Suprapubic skin (tissue), 4 donors: ENCODE data around the gene EYA3. TPM values are rescaled to one million over a fixed set of nuclear protein-coding genes. Genes with fewer than 3 reads are reported as not detected.
"Not testable (repeated sequence)": the region's sequence is repeated elsewhere in the genome, so short reads cannot be mapped to it uniquely, and the experiment has no call there.

Source experiments
- DNase-seq, 2 donors: peaks; one replicate each; pipeline ENCODE4 v3.0.0-alpha.2; 2019; ENCODE audit warnings: low spot score in 2 of 2
- H3K27ac ChIP-seq: fragments of 200-600 bp; sonication (generic); one replicate; pipeline ENCODE4 v1.5.1; 2019
- H3K27me3 ChIP-seq: fragments of 200-600 bp; sonication (generic); one replicate; pipeline ENCODE4 v1.5.1; 2019
- H3K36me3 ChIP-seq: fragments of 200-600 bp; sonication (generic); one replicate; pipeline ENCODE4 v1.5.1; 2019
- H3K4me1 ChIP-seq: fragments of 200-600 bp; sonication (generic); one replicate; pipeline ENCODE4 v1.5.1; 2019
- H3K4me3 ChIP-seq: fragments of 200-600 bp; sonication (generic); one replicate; pipeline ENCODE4 v1.5.1; 2019; ENCODE audit warnings: mild to moderate bottlenecking
- H3K9me3 ChIP-seq: fragments of 200-600 bp; sonication (generic); one replicate; pipeline ENCODE4 v1.5.1; 2019
- EP300 ChIP-seq: sonication (generic); formaldehyde crosslinking; IDR thresholded peaks from one replicate; pipeline ENCODE4 v1.6.1; 2017; ENCODE audit warnings: antibody characterized with exemption
- POLR2A ChIP-seq, 2 donors: fragments of 450-650 bp; IDR thresholded peaks; one replicate each; pipeline ENCODE4 v1.6.1; 2017; ENCODE audit warnings: antibody characterized with exemption in 2 of 2, mild to moderate bottlenecking in 2 of 2, moderate library complexity in 2 of 2
- POLR2AphosphoS5 ChIP-seq, 3 donors: sonication (generic); formaldehyde crosslinking; IDR thresholded peaks; one replicate each; pipeline ENCODE4 v1.6.1; 2017; ENCODE audit warnings: antibody characterized with exemption in 3 of 3
- WGBS: methylation state at CpG from one replicate; pipeline ENCODE4 v1.1.5; 2018; 5-methylcytosine and 5-hydroxymethylcytosine counted together
- total RNA-seq, 4 donors: library from RNA; depleted of rRNA; stranded (reverse); fragments of >200 nt; gene quantifications; one replicate each; pipeline ENCODE4 v1.1.0, GENCODE V29; 2016
- TF ChIP-seq, protein P1 (sequence below), 2 donors: fragments of 200-600 bp in 1 of 2; fragments of 450-650 bp in 1 of 2; sonication (generic) in 1 of 2; IDR thresholded peaks; one replicate each; pipeline ENCODE4 v1.5.1; 2016 to 2019; ENCODE audit warnings: antibody characterized with exemption in 2 of 2, mild to moderate bottlenecking in 1 of 2, moderate library complexity in 1 of 2

EYA3 gene
- total RNA-seq, 4 donors from 2014 or later: 15.4 to 20.3 (median 17.2) TPM

GRCh38 chr1:28002600-28002999 lies 85.8 kb downstream of the EYA3 start:
- TF ChIP-seq POLR2A (IDR thresholded peaks at IDR 0.05): no peak
- no peak for TF ChIP-seq POLR2AphosphoS5 (IDR thresholded peaks at IDR 0.05)
- TF ChIP-seq, protein P1, sequence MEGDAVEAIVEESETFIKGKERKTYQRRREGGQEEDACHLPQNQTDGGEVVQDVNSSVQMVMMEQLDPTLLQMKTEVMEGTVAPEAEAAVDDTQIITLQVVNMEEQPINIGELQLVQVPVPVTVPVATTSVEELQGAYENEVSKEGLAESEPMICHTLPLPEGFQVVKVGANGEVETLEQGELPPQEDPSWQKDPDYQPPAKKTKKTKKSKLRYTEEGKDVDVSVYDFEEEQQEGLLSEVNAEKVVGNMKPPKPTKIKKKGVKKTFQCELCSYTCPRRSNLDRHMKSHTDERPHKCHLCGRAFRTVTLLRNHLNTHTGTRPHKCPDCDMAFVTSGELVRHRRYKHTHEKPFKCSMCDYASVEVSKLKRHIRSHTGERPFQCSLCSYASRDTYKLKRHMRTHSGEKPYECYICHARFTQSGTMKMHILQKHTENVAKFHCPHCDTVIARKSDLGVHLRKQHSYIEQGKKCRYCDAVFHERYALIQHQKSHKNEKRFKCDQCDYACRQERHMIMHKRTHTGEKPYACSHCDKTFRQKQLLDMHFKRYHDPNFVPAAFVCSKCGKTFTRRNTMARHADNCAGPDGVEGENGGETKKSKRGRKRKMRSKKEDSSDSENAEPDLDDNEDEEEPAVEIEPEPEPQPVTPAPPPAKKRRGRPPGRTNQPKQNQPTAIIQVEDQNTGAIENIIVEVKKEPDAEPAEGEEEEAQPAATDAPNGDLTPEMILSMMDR (IDR thresholded peaks at IDR 0.05): no peak
- no peak for TF ChIP-seq EP300
- Histone ChIP-seq H3K4me1 (no peaks in the 10 kb centered on the region), H3K27ac (no peak overlapping the region), H3K9me3 (no peaks in the 10 kb centered on the region), H3K27me3 (no peaks in the 10 kb centered on the region), H3K4me3 (no peak overlapping the region), H3K36me3 (peaks cover 64% of the 10 kb centered on the region)
- WGBS: 90% methylated on average over 10 of the region's 10 CpGs
- no peak for DNase-seq

DNA sequence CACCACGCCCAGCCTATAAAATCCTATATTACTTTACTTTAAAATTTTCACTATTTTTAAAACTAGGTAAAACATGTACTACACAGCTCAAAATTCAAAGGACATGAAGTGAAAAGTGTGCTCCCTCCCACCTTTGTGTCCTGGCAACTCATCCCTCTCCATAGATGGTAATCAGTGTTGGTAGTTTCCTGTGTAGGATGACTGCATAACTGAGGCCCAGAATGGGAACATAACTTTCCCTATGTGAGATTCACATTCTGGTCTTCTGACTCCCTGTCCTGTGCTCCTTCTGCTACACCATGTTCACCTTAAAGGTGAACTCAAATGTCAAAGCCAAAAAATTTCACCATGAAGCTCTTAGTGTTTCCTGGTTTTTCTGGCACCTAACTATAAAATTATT lies 89.4 kb downstream of the EYA3 start:
- WGBS: 94% methylated on average over 1 of the region's 1 CpG
- no peaks in the 10 kb centered on the region for H3K27me3 ChIP-seq
- TF ChIP-seq POLR2AphosphoS5 (IDR thresholded peaks at IDR 0.05) (no peak), EP300 (no peak), POLR2A (IDR thresholded peaks at IDR 0.05) (no peak)
- TF ChIP-seq, protein P1 (IDR thresholded peaks at IDR 0.05): no peak
- no peak overlapping the region for H3K27ac ChIP-seq
- H3K36me3 ChIP-seq: peaks cover 89% of the 10 kb centered on the region
- H3K4me1 ChIP-seq: no peaks in the 10 kb centered on the region
- no peak overlapping the region for H3K4me3 ChIP-seq
- no peak for DNase-seq
- H3K9me3 ChIP-seq: no peaks in the 10 kb centered on the region

DNA sequence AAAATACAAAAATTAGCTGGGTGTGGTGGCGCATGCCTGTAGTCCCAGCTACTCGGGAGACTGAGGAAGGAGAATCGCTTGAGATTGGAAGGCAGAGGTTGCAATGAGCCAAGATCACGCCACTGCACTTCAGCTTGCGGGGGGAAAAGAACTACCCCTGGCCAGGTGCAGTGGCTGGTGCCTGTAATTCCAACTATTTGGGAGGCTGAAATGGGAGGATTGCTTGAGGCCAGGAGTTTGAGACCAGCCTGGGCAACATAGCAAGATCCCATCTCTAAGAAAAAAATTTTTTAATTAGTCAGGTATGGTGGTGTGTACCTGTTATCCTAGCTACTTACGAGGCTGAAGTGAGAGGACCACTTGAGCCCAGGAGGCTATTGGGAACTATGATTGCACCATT lies 93.9 kb downstream of the EYA3 start:
- not testable (repeated sequence) for H3K4me3 ChIP-seq, H3K4me1 ChIP-seq, H3K27me3 ChIP-seq, H3K9me3 ChIP-seq, H3K27ac ChIP-seq, DNase-seq
- peaks cover 98% of the 10 kb centered on the region for H3K36me3 ChIP-seq
- WGBS: 95% methylated on average over 6 of the region's 6 CpGs

- no peaks in the 10 kb centered on the region for H3K9me3 ChIP-seq
- H3K36me3 ChIP-seq: peaks cover 98% of the 10 kb centered on the region
- WGBS: 39% methylated on average over 1 of the region's 1 CpG
- H3K27ac ChIP-seq: no peak overlapping the region
- no peaks in the 10 kb centered on the region for H3K27me3 ChIP-seq
- no peak overlapping the region for H3K4me3 ChIP-seq
- no peaks in the 10 kb centered on the region for H3K4me1 ChIP-seq
- TF ChIP-seq POLR2AphosphoS5 (IDR thresholded peaks at IDR 0.05): no peak
- TF ChIP-seq EP300: no peak
- TF ChIP-seq, protein P1 (IDR thresholded peaks at IDR 0.05): no peak
- TF ChIP-seq POLR2A (IDR thresholded peaks at IDR 0.05): no peak
- DNase-seq: no peak
Measured at GRCh38 chr1:27994060-27994459, 94.3 kb downstream of the EYA3 start.

- TF ChIP-seq EP300 (no peak), POLR2AphosphoS5 (IDR thresholded peaks at IDR 0.05) (no peak), POLR2A (IDR thresholded peaks at IDR 0.05) (no peak)
- TF ChIP-seq, protein P1 (IDR thresholded peaks at IDR 0.05): no peak
- WGBS: 67% methylated on average over 3 of the region's 3 CpGs
- H3K9me3 ChIP-seq: no peaks in the 10 kb centered on the region
- no peak for DNase-seq
- peaks cover 98% of the 10 kb centered on the region for H3K36me3 ChIP-seq
- no peaks in the 10 kb centered on the region for H3K27me3 ChIP-seq
- no peak overlapping the region for H3K4me3 ChIP-seq
- no peaks in the 10 kb centered on the region for H3K4me1 ChIP-seq
- H3K27ac ChIP-seq: no peak overlapping the region
Measured at GRCh38 chr1:27993241-27993640, 95.2 kb downstream of the EYA3 start.

DNA sequence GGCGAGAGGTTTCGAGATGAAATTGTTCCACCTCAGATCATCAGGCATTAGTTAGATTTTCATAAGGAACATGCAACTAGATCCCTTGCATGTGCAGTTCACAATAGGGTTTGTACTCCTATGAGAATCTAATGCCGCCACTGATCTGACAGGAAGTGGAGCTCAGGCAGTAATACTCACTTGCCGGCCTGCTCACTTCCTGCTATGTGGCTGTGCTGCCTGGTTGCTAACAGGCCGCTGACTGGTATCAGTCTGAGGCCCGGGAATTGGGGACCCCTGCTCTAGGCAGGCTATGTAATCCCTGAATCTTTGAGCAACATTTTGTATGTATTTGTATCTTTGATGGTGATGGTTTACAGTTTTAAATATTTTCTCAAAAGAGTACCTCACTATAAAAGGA lies 96.1 kb downstream of the EYA3 start:
- WGBS: 74% methylated on average over 6 of the region's 6 CpGs
- Histone ChIP-seq H3K4me1 (no peaks in the 10 kb centered on the region), H3K9me3 (no peaks in the 10 kb centered on the region), H3K36me3 (peaks cover 98% of the 10 kb centered on the region), H3K27me3 (no peaks in the 10 kb centered on the region), H3K27ac (no peak overlapping the region), H3K4me3 (no peak overlapping the region)
- no peak for DNase-seq
- TF ChIP-seq EP300 (no peak), POLR2A (IDR thresholded peaks at IDR 0.05) (no peak), POLR2AphosphoS5 (IDR thresholded peaks at IDR 0.05) (no peak)
- TF ChIP-seq, protein P1 (IDR thresholded peaks at IDR 0.05): no peak
